Neural cell (in vitro differentiated cells): ENCODE results near the gene PKNOX2. TPM values are rescaled to one million over a fixed set of nuclear protein-coding genes. Genes with fewer than 3 reads are reported as not detected.

ENCODE experiments used
- H2AFZ ChIP-seq: fragments of 200-600, 300-800 bp; sonication (generic), shearing (Covaris generic); 2 replicates; pipeline ENCODE4 v1.6.0; 2014; ENCODE audit warnings: low read depth, mild to moderate bottlenecking, antibody characterized with exemption, low read length, moderate library complexity
- H3F3A ChIP-seq: fragments of 200-600 bp; shearing (Covaris generic); 2 replicates; pipeline ENCODE4 v1.6.1; 2016; ENCODE audit warnings: mild to moderate bottlenecking, moderate library complexity, mixed read lengths, antibody characterized with exemption, low read length; ENCODE audit not compliant: insufficient read depth, poor library complexity, severe bottlenecking
- H3K27ac ChIP-seq: fragments of 200-600, 300-800 bp; sonication (generic), shearing (Covaris generic); 2 replicates; pipeline ENCODE4 v1.5.1; 2014; ENCODE audit warnings: mild to moderate bottlenecking, low read length, moderate library complexity
- H3K27me3 ChIP-seq: fragments of 300-800, 200-600 bp; sonication (generic), shearing (Covaris generic); 2 replicates; pipeline ENCODE4 v1.6.0; 2014; ENCODE audit warnings: mild to moderate bottlenecking, low read depth, low read length, moderate library complexity; ENCODE audit not compliant: insufficient read depth
- H3K36me3 ChIP-seq: fragments of 300-800, 200-600 bp; sonication (generic), shearing (Covaris generic); 2 replicates; pipeline ENCODE4 v1.5.1; 2014; ENCODE audit warnings: mild to moderate bottlenecking, antibody characterized with exemption, low read length, moderate library complexity; ENCODE audit not compliant: insufficient read depth
- H3K4me2 ChIP-seq: fragments of 300-800, 200-600 bp; sonication (generic), shearing (Covaris generic); 2 replicates; pipeline ENCODE4 v1.6.0; 2014; ENCODE audit warnings: mild to moderate bottlenecking, low read length
- H3K4me3 ChIP-seq: fragments of 300-800, 200-600 bp; sonication (generic), shearing (Covaris generic); 2 replicates; pipeline ENCODE4 v1.5.1; 2014; ENCODE audit warnings: mild to moderate bottlenecking, low read length, moderate library complexity
- H3K79me2 ChIP-seq: fragments of 200-600 bp; shearing (Covaris generic); replicated peaks from 2 replicates; pipeline ENCODE4 v1.6.0; 2014; ENCODE audit warnings: mild to moderate bottlenecking, low read length, moderate library complexity; ENCODE audit not compliant: insufficient read depth
- H3K9ac ChIP-seq: fragments of 300-800, 200-600 bp; sonication (generic), shearing (Covaris generic); 2 replicates; pipeline ENCODE4 v1.6.1; 2016; ENCODE audit warnings: mild to moderate bottlenecking, low read length, mixed read lengths
- H3K9me2 ChIP-seq: fragments of 200-600 bp; shearing (Covaris generic); 2 replicates; pipeline ENCODE4 v1.6.1; 2016; ENCODE audit warnings: mild to moderate bottlenecking, low read length, mixed read lengths; ENCODE audit not compliant: insufficient read depth
- H3K9me3 ChIP-seq: fragments of 200-600, 300-800 bp; sonication (generic), shearing (Covaris generic); 2 replicates; pipeline ENCODE4 v1.6.1; 2016; ENCODE audit warnings: mild to moderate bottlenecking, mixed run types, low read length, moderate library complexity, mixed read lengths
- H4K20me1 ChIP-seq: fragments of 200-600 bp; shearing (Covaris generic); 2 replicates; pipeline ENCODE4 v1.6.1; 2016; ENCODE audit warnings: mild to moderate bottlenecking, mixed run types; ENCODE audit not compliant: insufficient read depth
- EP300 ChIP-seq: fragments of 450-650 bp; conservative IDR thresholded peaks from 2 replicates; pipeline ENCODE4 v1.6.1; 2014; ENCODE audit warnings: antibody characterized with exemption, mild to moderate bottlenecking, moderate library complexity; ENCODE audit not compliant: poor library complexity, severe bottlenecking
- EZH2 ChIP-seq: fragments of 200-600, 300-800 bp; shearing (Covaris generic), sonication (generic); IDR thresholded peaks from 2 replicates; pipeline ENCODE4 v1.6.1; 2014; ENCODE audit warnings: antibody characterized with exemption, low read length, borderline replicate concordance, mild to moderate bottlenecking; ENCODE audit not compliant: insufficient read depth, poor library complexity, severe bottlenecking
- MXI1 ChIP-seq: fragments of 450-650 bp; conservative IDR thresholded peaks from 2 replicates; pipeline ENCODE4 v1.6.1; 2014; ENCODE audit warnings: antibody characterized with exemption, mild to moderate bottlenecking; ENCODE audit not compliant: poor library complexity, severe bottlenecking
- POLR2AphosphoS5 ChIP-seq: IDR thresholded peaks from 2 replicates; pipeline ENCODE4 v1.6.1; 2012
- RAD21 ChIP-seq: fragments of 450-650 bp; conservative IDR thresholded peaks from 2 replicates; pipeline ENCODE4 v1.6.1; 2014; ENCODE audit warnings: antibody characterized with exemption, mild to moderate bottlenecking, moderate library complexity
- SMC3 ChIP-seq: fragments of 450-650 bp; conservative IDR thresholded peaks from 2 replicates; pipeline ENCODE4 v1.6.1; 2014; ENCODE audit warnings: antibody characterized with exemption, mild to moderate bottlenecking, moderate library complexity; ENCODE audit not compliant: poor library complexity
- TAF1 ChIP-seq: IDR thresholded peaks from 2 replicates; pipeline ENCODE4 v1.6.1; 2012; ENCODE audit warnings: low read depth
- polyA plus RNA-seq: library from polyadenylated mRNA; depleted of rRNA; stranded (reverse); fragments of >200 nt; gene quantifications from 2 replicates; pipeline ENCODE4 v1.2.3, GENCODE V29; 2014
- TF ChIP-seq, protein P1 (sequence below): fragments of 450-650 bp; IDR thresholded peaks from 2 replicates; pipeline ENCODE4 v1.5.1; 2014; ENCODE audit warnings: antibody characterized with exemption, mild to moderate bottlenecking, moderate library complexity; ENCODE audit not compliant: poor library complexity, severe bottlenecking
- TF ChIP-seq, protein P2 (sequence below): IDR thresholded peaks from 2 replicates; pipeline ENCODE4 v1.6.1; 2012; ENCODE audit warnings: borderline replicate concordance

The PKNOX2 gene
- polyA plus RNA-seq, 1 donor from 2014 or later = 0.99 TPM

GRCh38 chr11:125412509-125412908 lies 248.0 kb downstream of the PKNOX2 start:
- Histone ChIP-seq H3K9ac (no peak overlapping the region), H3K36me3 (no peaks in the 10 kb centered on the region), H3K27me3 (no peaks in the 10 kb centered on the region), H3K9me2 (no peaks in the 10 kb centered on the region), H2AFZ (no peak overlapping the region), H3K27ac (no peak overlapping the region), H3K79me2 (no peaks in the 10 kb centered on the region), H3K9me3 (no peaks in the 10 kb centered on the region), H4K20me1 (no peaks in the 10 kb centered on the region), H3K4me3 (no peak overlapping the region), H3K4me2 (no peak overlapping the region), H3F3A (no peaks in the 10 kb centered on the region)
- TF ChIP-seq EZH2 (no peak), RAD21 (no peak), EP300 (no peak), POLR2AphosphoS5 (no peak), MXI1 (no peak)
- TF ChIP-seq, protein P1, sequence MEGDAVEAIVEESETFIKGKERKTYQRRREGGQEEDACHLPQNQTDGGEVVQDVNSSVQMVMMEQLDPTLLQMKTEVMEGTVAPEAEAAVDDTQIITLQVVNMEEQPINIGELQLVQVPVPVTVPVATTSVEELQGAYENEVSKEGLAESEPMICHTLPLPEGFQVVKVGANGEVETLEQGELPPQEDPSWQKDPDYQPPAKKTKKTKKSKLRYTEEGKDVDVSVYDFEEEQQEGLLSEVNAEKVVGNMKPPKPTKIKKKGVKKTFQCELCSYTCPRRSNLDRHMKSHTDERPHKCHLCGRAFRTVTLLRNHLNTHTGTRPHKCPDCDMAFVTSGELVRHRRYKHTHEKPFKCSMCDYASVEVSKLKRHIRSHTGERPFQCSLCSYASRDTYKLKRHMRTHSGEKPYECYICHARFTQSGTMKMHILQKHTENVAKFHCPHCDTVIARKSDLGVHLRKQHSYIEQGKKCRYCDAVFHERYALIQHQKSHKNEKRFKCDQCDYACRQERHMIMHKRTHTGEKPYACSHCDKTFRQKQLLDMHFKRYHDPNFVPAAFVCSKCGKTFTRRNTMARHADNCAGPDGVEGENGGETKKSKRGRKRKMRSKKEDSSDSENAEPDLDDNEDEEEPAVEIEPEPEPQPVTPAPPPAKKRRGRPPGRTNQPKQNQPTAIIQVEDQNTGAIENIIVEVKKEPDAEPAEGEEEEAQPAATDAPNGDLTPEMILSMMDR = no peak
- TF ChIP-seq, protein P2, sequence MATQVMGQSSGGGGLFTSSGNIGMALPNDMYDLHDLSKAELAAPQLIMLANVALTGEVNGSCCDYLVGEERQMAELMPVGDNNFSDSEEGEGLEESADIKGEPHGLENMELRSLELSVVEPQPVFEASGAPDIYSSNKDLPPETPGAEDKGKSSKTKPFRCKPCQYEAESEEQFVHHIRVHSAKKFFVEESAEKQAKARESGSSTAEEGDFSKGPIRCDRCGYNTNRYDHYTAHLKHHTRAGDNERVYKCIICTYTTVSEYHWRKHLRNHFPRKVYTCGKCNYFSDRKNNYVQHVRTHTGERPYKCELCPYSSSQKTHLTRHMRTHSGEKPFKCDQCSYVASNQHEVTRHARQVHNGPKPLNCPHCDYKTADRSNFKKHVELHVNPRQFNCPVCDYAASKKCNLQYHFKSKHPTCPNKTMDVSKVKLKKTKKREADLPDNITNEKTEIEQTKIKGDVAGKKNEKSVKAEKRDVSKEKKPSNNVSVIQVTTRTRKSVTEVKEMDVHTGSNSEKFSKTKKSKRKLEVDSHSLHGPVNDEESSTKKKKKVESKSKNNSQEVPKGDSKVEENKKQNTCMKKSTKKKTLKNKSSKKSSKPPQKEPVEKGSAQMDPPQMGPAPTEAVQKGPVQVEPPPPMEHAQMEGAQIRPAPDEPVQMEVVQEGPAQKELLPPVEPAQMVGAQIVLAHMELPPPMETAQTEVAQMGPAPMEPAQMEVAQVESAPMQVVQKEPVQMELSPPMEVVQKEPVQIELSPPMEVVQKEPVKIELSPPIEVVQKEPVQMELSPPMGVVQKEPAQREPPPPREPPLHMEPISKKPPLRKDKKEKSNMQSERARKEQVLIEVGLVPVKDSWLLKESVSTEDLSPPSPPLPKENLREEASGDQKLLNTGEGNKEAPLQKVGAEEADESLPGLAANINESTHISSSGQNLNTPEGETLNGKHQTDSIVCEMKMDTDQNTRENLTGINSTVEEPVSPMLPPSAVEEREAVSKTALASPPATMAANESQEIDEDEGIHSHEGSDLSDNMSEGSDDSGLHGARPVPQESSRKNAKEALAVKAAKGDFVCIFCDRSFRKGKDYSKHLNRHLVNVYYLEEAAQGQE = no peak

GRCh38 chr11:125413226-125413625 lies 248.7 kb downstream of the PKNOX2 start:
- TF ChIP-seq, protein P2 = no peak
- no peak for TF ChIP-seq RAD21
- TF ChIP-seq SMC3 = no peak
- TF ChIP-seq, protein P1 = no peak
- no peak for TF ChIP-seq EZH2
- no peak for TF ChIP-seq TAF1
- no peak for TF ChIP-seq EP300
- no peak for TF ChIP-seq MXI1
- no peak for TF ChIP-seq POLR2AphosphoS5
- Histone ChIP-seq H4K20me1 (no peaks in the 10 kb centered on the region), H3K9me3 (no peaks in the 10 kb centered on the region), H2AFZ (no peak overlapping the region), H3K9me2 (no peaks in the 10 kb centered on the region), H3F3A (no peaks in the 10 kb centered on the region), H3K27me3 (no peaks in the 10 kb centered on the region), H3K79me2 (no peaks in the 10 kb centered on the region), H3K4me2 (no peak overlapping the region), H3K27ac (no peak overlapping the region), H3K36me3 (no peaks in the 10 kb centered on the region), H3K4me3 (no peak overlapping the region), H3K9ac (no peak overlapping the region)
